ENCODE results near the gene PGAP2.

- TF ChIP-seq POLR2A (IDR thresholded peaks at IDR 0.05; ENCODE audit: extremely low read depth, insufficient read length), result no peak
- TF ChIP-seq, protein P1, sequence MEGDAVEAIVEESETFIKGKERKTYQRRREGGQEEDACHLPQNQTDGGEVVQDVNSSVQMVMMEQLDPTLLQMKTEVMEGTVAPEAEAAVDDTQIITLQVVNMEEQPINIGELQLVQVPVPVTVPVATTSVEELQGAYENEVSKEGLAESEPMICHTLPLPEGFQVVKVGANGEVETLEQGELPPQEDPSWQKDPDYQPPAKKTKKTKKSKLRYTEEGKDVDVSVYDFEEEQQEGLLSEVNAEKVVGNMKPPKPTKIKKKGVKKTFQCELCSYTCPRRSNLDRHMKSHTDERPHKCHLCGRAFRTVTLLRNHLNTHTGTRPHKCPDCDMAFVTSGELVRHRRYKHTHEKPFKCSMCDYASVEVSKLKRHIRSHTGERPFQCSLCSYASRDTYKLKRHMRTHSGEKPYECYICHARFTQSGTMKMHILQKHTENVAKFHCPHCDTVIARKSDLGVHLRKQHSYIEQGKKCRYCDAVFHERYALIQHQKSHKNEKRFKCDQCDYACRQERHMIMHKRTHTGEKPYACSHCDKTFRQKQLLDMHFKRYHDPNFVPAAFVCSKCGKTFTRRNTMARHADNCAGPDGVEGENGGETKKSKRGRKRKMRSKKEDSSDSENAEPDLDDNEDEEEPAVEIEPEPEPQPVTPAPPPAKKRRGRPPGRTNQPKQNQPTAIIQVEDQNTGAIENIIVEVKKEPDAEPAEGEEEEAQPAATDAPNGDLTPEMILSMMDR (IDR thresholded peaks at IDR 0.05; ENCODE audit: low read depth, low read length), result no peak
- TF ChIP-seq MAX (IDR thresholded peaks at IDR 0.05; ENCODE audit: low read depth, low read length), result no peak
Measured at GRCh38 chr11:3859373-3859881, 51.1 kb downstream of the PGAP2 start.

Data from NB4 (cell line).